ENCODE data around the gene SSTR5.

GRCh38 chr16:1103636-1103980 is 31.1 kb downstream of the SSTR5 start:
- TF ChIP-seq POLR2A (IDR thresholded peaks at IDR 0.05) = no peak
- TF ChIP-seq, protein P1, sequence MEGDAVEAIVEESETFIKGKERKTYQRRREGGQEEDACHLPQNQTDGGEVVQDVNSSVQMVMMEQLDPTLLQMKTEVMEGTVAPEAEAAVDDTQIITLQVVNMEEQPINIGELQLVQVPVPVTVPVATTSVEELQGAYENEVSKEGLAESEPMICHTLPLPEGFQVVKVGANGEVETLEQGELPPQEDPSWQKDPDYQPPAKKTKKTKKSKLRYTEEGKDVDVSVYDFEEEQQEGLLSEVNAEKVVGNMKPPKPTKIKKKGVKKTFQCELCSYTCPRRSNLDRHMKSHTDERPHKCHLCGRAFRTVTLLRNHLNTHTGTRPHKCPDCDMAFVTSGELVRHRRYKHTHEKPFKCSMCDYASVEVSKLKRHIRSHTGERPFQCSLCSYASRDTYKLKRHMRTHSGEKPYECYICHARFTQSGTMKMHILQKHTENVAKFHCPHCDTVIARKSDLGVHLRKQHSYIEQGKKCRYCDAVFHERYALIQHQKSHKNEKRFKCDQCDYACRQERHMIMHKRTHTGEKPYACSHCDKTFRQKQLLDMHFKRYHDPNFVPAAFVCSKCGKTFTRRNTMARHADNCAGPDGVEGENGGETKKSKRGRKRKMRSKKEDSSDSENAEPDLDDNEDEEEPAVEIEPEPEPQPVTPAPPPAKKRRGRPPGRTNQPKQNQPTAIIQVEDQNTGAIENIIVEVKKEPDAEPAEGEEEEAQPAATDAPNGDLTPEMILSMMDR (IDR thresholded peaks at IDR 0.05) = no peak

Measured in uterus (tissue), 2 donors.